GM12801 (cell line): ENCODE measurements around the gene FZD2.

Experiments used
- CTCF ChIP-seq: IDR thresholded peaks from one replicate; pipeline ENCODE4 v1.5.1; 2011; ENCODE audit warnings: control low read depth; ENCODE audit not compliant: insufficient read length; ENCODE audit errors: extremely low read depth

Gene FZD2

GRCh38 chr17:44556832-44557606 lies at the start of gene FZD2:
FZD2 (plus strand) TSS chr17:44557484; CDS start chr17:44557689, 205 bp downstream.
- no peak for TF ChIP-seq CTCF

- TF ChIP-seq CTCF = no peak
Measured at GRCh38 chr17:44518032-44518431, 39.3 kb upstream of the FZD2 start.

GRCh38 chr17:44522883-44523671 lies 34.2 kb upstream of the FZD2 start:
- no peak for TF ChIP-seq CTCF

- no peak for TF ChIP-seq CTCF
Measured at GRCh38 chr17:44523672-44523972, 33.7 kb upstream of the FZD2 start.

GRCh38 chr17:44527102-44527501 lies 30.2 kb upstream of the FZD2 start:
- TF ChIP-seq CTCF = no peak

GRCh38 chr17:44527954-44528353 lies 29.3 kb upstream of the FZD2 start:
- TF ChIP-seq CTCF = no peak

GRCh38 chr17:44529864-44530263 lies 27.4 kb upstream of the FZD2 start:
- no peak for TF ChIP-seq CTCF
